Coronary artery (tissue), 2 donors: ENCODE measurements around the gene CAMSAP1.

Source experiments
- DNase-seq: peaks from one replicate; pipeline ENCODE4 v3.0.0-alpha.2; 2017; ENCODE audit warnings: low spot score
- H3K27ac ChIP-seq, 2 donors: fragments of 200-600 bp; sonication (generic); one replicate each; pipeline ENCODE4 v1.5.1; 2016 to 2019
- H3K4me3 ChIP-seq: fragments of 200-600 bp; sonication (generic); 2 replicates; pipeline ENCODE4 v1.5.1; 2016; ENCODE audit warnings: mild to moderate bottlenecking, moderate library complexity
- CTCF ChIP-seq: fragments of 200-600 bp; sonication (generic); IDR thresholded peaks from one replicate; pipeline ENCODE4 v1.5.1; 2019; ENCODE audit warnings: antibody characterized with exemption

The CAMSAP1 gene

GRCh38 chr9:135782946-135783345 lies 124.4 kb downstream of the CAMSAP1 start:
- no peak for DNase-seq

GRCh38 chr9:135780626-135781025 lies 126.7 kb downstream of the CAMSAP1 start:
- Histone ChIP-seq H3K4me3 (no peak overlapping the region), H3K27ac (no peak overlapping the region)
- no peak for TF ChIP-seq CTCF
- no peak for DNase-seq

More at GRCh38 chr9:135782946-135783345, 124.4 kb downstream of the CAMSAP1 start:
- Histone ChIP-seq H3K4me3 (no peak overlapping the region), H3K27ac (no peak overlapping the region)
- TF ChIP-seq CTCF, result no peak

GRCh38 chr9:135780086-135780485 lies 127.3 kb downstream of the CAMSAP1 start:
- no peak for TF ChIP-seq CTCF
- no peak for DNase-seq
- Histone ChIP-seq H3K27ac (no peak overlapping the region), H3K4me3 (no peak overlapping the region)

GRCh38 chr9:135779571-135779970 lies 127.8 kb downstream of the CAMSAP1 start:
- DNase-seq, result no peak
- H3K4me3 ChIP-seq, result no peak overlapping the region
- TF ChIP-seq CTCF, result no peak
- H3K27ac ChIP-seq, result no peak overlapping the region

- H3K27ac ChIP-seq, result no peak overlapping the region
- TF ChIP-seq CTCF, result no peak
- no peak for DNase-seq
- no peak overlapping the region for H3K4me3 ChIP-seq
Observed at GRCh38 chr9:135778421-135778820, 128.9 kb downstream of the CAMSAP1 start.

GRCh38 chr9:135777623-135778177 lies 129.6 kb downstream of the CAMSAP1 start:
- TF ChIP-seq CTCF, result no peak
- no peak for DNase-seq
- no peak overlapping the region for H3K4me3 ChIP-seq
- H3K27ac ChIP-seq, result no peak overlapping the region

- Histone ChIP-seq H3K27ac (no peak overlapping the region), H3K4me3 (no peak overlapping the region)
- no peak for DNase-seq
- no peak for TF ChIP-seq CTCF
Observed at GRCh38 chr9:135776893-135777622, 130.3 kb downstream of the CAMSAP1 start.
